HepG2 (cell line): ENCODE results near the gene MAPRE3. TPM values are rescaled to one million over a fixed set of nuclear protein-coding genes. Genes with fewer than 3 reads are reported as not detected.
A peak's percentile ranks its signal among the peaks of the same experiment; 100 is the strongest.

Experiments used
- BORCS8-MEF2B ChIP-seq: sonication (generic); formaldehyde crosslinking; IDR thresholded peaks from 2 replicates; pipeline ENCODE4 v1.8.0; 2022; ENCODE audit warnings: mild to moderate bottlenecking, missing genetic modification reagents
- CBX2 ChIP-seq, 2 experiments: fragments of 200-600 bp in 1 of 2; sonication (generic); formaldehyde crosslinking in 1 of 2; IDR thresholded peaks; 2 replicates each; pipeline versions ENCODE4 v1.7.0 to v1.8.1; 2018 to 2022; ENCODE audit warnings: low read depth in 2 of 2, low read length in 1 of 2, mild to moderate bottlenecking in 1 of 2, missing genetic modification reagents in 1 of 2
- EZH2 ChIP-seq: conservative IDR thresholded peaks from 2 replicates; pipeline ENCODE4 v1.6.1; 2012; ENCODE audit warnings: mild to moderate bottlenecking, low read depth, low read length, moderate library complexity
- GMEB2 ChIP-seq: IDR thresholded peaks from 2 replicates; pipeline ENCODE4 v1.6.1; 2016; ENCODE audit warnings: missing biosample characterization, missing genetic modification reagents, low read depth
- HIVEP1 ChIP-seq: sonication (generic); formaldehyde crosslinking; IDR thresholded peaks from 2 replicates; pipeline ENCODE4 v1.4.0; 2020; ENCODE audit warnings: mild to moderate bottlenecking, missing genetic modification reagents
- ISX ChIP-seq: sonication (generic); formaldehyde crosslinking; conservative IDR thresholded peaks from 2 replicates; pipeline ENCODE4 v1.5.0; 2020; ENCODE audit warnings: missing genetic modification reagents
- KLF9 ChIP-seq: IDR thresholded peaks from 2 replicates; pipeline ENCODE4 v1.6.1; 2016; ENCODE audit warnings: low read depth
- MEIS1 ChIP-seq: sonication (generic); formaldehyde crosslinking; IDR thresholded peaks from 2 replicates; pipeline ENCODE4 v1.9.0; 2021; ENCODE audit warnings: mild to moderate bottlenecking, missing genetic modification reagents, moderate library complexity, borderline replicate concordance
- MIER2 ChIP-seq: IDR thresholded peaks from 2 replicates; pipeline ENCODE4 v1.6.1; 2016; ENCODE audit warnings: missing biosample characterization, missing genetic modification reagents
- MTERF4 ChIP-seq: sonication (generic); formaldehyde crosslinking; IDR thresholded peaks from 2 replicates; pipeline ENCODE4 v1.8.0; 2023; ENCODE audit warnings: mild to moderate bottlenecking, missing genetic modification reagents
- NR1H2 ChIP-seq: sonication (generic); formaldehyde crosslinking; IDR thresholded peaks from 2 replicates; pipeline ENCODE4 v1.8.1; 2022; ENCODE audit warnings: low read depth, missing genetic modification reagents, borderline replicate concordance
- PITX1 ChIP-seq: sonication (generic); formaldehyde crosslinking; IDR thresholded peaks from 2 replicates; pipeline ENCODE4 v1.5.1; 2020; ENCODE audit warnings: mild to moderate bottlenecking, missing genetic modification reagents
- ZBTB1 ChIP-seq: sonication (generic); formaldehyde crosslinking; IDR thresholded peaks from 2 replicates; pipeline ENCODE4 v1.4.0; 2020; ENCODE audit warnings: missing genetic modification reagents, borderline replicate concordance
- ZBTB39 ChIP-seq: sonication (generic); formaldehyde crosslinking; IDR thresholded peaks from 2 replicates; pipeline ENCODE4 v1.5.0; 2020; ENCODE audit warnings: missing genetic modification reagents
- ZBTB7B ChIP-seq: sonication (generic); formaldehyde crosslinking; IDR thresholded peaks from 2 replicates; pipeline ENCODE4 v1.4.0; 2020; ENCODE audit warnings: missing genetic modification reagents
- ZFP82 ChIP-seq: sonication (generic); formaldehyde crosslinking; IDR thresholded peaks from 2 replicates; pipeline ENCODE4 v1.5.1; 2020; ENCODE audit warnings: mild to moderate bottlenecking, missing genetic modification reagents, borderline replicate concordance
- ZNF138 ChIP-seq: sonication (generic); formaldehyde crosslinking; IDR thresholded peaks from 2 replicates; pipeline ENCODE4 v1.5.0; 2020; ENCODE audit warnings: mild to moderate bottlenecking, low read depth, missing genetic modification reagents
- ZNF18 ChIP-seq: sonication (generic); formaldehyde crosslinking; IDR thresholded peaks from 2 replicates; pipeline ENCODE4 v1.8.0; 2022; ENCODE audit warnings: mild to moderate bottlenecking, missing genetic modification reagents; ENCODE audit not compliant: insufficient replicate concordance
- ZNF24 ChIP-seq: fragments of 450-650 bp; IDR thresholded peaks from 2 replicates; pipeline ENCODE4 v1.6.1; 2017; ENCODE audit warnings: antibody characterized with exemption, mild to moderate bottlenecking
- ZNF3 ChIP-seq: IDR thresholded peaks from 2 replicates; pipeline ENCODE4 v1.7.0; 2017; ENCODE audit warnings: inconsistent platforms
- ZNF354B ChIP-seq: sonication (generic); formaldehyde crosslinking; IDR thresholded peaks from 2 replicates; pipeline ENCODE4 v1.8.0; 2022; ENCODE audit warnings: mild to moderate bottlenecking, missing genetic modification reagents
- ZNF557 ChIP-seq: sonication (generic); formaldehyde crosslinking; IDR thresholded peaks from 2 replicates; pipeline ENCODE4 v1.4.0; 2020; ENCODE audit warnings: missing genetic modification reagents
- ZNF607 ChIP-seq: sonication (generic); formaldehyde crosslinking; IDR thresholded peaks from 2 replicates; pipeline ENCODE4 v1.5.1; 2020; ENCODE audit warnings: missing genetic modification reagents, mild to moderate bottlenecking, borderline replicate concordance
- ZNF678 ChIP-seq: sonication (generic); formaldehyde crosslinking; IDR thresholded peaks from 2 replicates; pipeline ENCODE4 v1.4.0; 2020; ENCODE audit warnings: mild to moderate bottlenecking, missing genetic modification reagents
- ZNF776 ChIP-seq: sonication (generic); formaldehyde crosslinking; IDR thresholded peaks from 2 replicates; pipeline ENCODE4 v1.4.0; 2020; ENCODE audit warnings: mild to moderate bottlenecking, missing genetic modification reagents
- polyA plus RNA-seq, 8 experiments: library from polyadenylated mRNA; depleted of rRNA in 3 of 8; stranded (reverse) in 7 of 8; unstranded in 1 of 8; fragments of >200 nt; fragmentation: Illumina TruSeq in 4 of 8; extraction: Trizol in 4 of 8; gene quantifications; 2 replicates each; pipeline versions ENCODE4 v1.2.1 to v1.2.3, GENCODE V29; 2011 to 2016; ENCODE audit warnings: low read depth in 4 of 8, missing spikeins in 1 of 8, mixed read lengths in 1 of 8; ENCODE audit not compliant: insufficient read depth in 1 of 8
- total RNA-seq, 5 experiments: library from RNA; depleted of rRNA; stranded (reverse); fragments of >200 nt; fragmentation: Illumina TruSeq; extraction: Trizol; gene quantifications; 2 replicates each; pipeline ENCODE4 v1.2.3, GENCODE V29; 2016; ENCODE audit warnings: low read depth in 1 of 5

The MAPRE3 gene
- total and polyA plus RNA-seq, 2 of the 13 experiments (the other 11 are each of a cell fraction or from before 2014, with no cell fraction given), result 0.31 to 0.91 TPM

GRCh38 chr2:27071277-27071989, 101.0 kb downstream of the MAPRE3 start, which contains the start of gene OST4 (continued):
- TF ChIP-seq ZBTB39 (no peak), PITX1 (CRISPR knock-in tag) (peak; percentile 48; the same call in 1 of the 2 replicates), ZNF3 (no peak), BORCS8-MEF2B (CRISPR knock-in tag) (no peak; the same call in 1 of the 2 replicates), ZNF24 (no peak), ZNF354B (CRISPR knock-in tag) (no peak), ZNF138 (CRISPR knock-in tag) (no peak), ZBTB7B (no peak; the same call in 1 of the 2 replicates), NR1H2 (CRISPR knock-in tag) (no peak), ZNF776 (CRISPR knock-in tag) (peak; percentile 80), ZNF607 (CRISPR knock-in tag) (no peak; the same call in 1 of the 2 replicates), HIVEP1 (CRISPR knock-in tag) (no peak; the same call in 1 of the 2 replicates), ZNF678 (CRISPR knock-in tag) (no peak; the same call in 1 of the 2 replicates), MTERF4 (peak; percentile 83; the same call in 1 of the 2 replicates), ZNF557 (no peak), MIER2 (CRISPR knock-in tag) (no peak; the same call in 1 of the 2 replicates), ZBTB1 (CRISPR knock-in tag) (no peak), KLF9 (peak; percentile 90; the same call in 1 of the 2 replicates), GMEB2 (CRISPR knock-in tag) (peak; percentile 79; the same call in 1 of the 2 replicates), EZH2 (no peak), ZFP82 (CRISPR knock-in tag) (no peak), CBX2 (IDR thresholded peaks at IDR 0.05; ENCODE audit: low read depth, low read length) (no peak), CBX2 (CRISPR knock-in tag; IDR thresholded peaks at IDR 0.05; ENCODE audit: low read depth) (no peak), ISX (no peak), MEIS1 (CRISPR knock-in tag) (no peak; the same call in 1 of the 2 replicates), ZNF18 (CRISPR knock-in tag) (no peak)
